ENCODE data around the gene SLC25A52.

DNA sequence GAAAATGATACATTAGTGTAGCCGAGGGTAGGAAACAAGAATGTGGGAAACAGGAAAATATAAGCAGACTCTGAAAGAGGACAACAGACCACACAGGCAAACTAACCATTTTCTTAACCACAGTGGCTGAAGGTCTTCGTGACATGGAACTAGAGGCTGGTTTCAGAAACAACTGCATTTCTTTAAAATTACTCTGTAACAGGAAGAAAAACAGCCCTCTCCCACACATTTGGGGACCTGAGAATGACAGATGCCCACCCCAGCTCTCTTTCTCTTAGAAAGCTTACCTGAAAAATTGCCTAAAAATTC, 13.8 kb upstream of the SLC25A52 start:
- TF ChIP-seq, protein P1, sequence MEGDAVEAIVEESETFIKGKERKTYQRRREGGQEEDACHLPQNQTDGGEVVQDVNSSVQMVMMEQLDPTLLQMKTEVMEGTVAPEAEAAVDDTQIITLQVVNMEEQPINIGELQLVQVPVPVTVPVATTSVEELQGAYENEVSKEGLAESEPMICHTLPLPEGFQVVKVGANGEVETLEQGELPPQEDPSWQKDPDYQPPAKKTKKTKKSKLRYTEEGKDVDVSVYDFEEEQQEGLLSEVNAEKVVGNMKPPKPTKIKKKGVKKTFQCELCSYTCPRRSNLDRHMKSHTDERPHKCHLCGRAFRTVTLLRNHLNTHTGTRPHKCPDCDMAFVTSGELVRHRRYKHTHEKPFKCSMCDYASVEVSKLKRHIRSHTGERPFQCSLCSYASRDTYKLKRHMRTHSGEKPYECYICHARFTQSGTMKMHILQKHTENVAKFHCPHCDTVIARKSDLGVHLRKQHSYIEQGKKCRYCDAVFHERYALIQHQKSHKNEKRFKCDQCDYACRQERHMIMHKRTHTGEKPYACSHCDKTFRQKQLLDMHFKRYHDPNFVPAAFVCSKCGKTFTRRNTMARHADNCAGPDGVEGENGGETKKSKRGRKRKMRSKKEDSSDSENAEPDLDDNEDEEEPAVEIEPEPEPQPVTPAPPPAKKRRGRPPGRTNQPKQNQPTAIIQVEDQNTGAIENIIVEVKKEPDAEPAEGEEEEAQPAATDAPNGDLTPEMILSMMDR (IDR thresholded peaks at IDR 0.05; ENCODE audit: low read length), result no peak
- no peak for TF ChIP-seq EZH2phosphoT487 (IDR thresholded peaks at IDR 0.05; ENCODE audit: low read length)
- no peak for TF ChIP-seq EZH2 (optimal IDR thresholded peaks at IDR 0.05; ENCODE audit: low read depth, low read length)

Data from MM.1S (cell line).